Left hindlimb (tissue), 1 donor: ENCODE results near the gene GRK5.
"Not testable (repeated sequence)": the region's sequence is repeated elsewhere in the genome, so short reads cannot be mapped to it uniquely, and the experiment has no call there.

Source experiments
- DNase-seq: peaks from one replicate; pipeline ENCODE4 v3.0.0-alpha.2; 2018

GRK5 gene

DNA sequence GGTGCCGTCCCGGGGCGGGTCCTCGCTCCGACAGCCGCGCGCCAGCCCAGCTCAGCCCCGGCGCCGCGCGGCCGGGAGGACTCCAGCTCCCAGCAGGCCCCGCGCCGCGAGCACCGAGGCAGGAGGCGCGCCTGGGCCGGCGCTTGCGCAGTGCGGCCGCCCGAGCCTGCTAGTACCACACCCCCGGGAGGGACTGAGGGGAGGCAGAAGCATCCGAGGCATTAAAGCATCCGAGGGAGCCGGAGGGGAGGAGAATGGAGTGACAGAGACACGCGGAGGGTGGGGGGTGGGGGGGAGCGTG lies at the start of gene GRK5:
Gene GRK5, plus strand, starts transcription at position 206 of the 301 bp plus-strand sequence. CDS start 347 bp downstream, outside the sequence.
- peak; percentile 98 for DNase-seq

DNA sequence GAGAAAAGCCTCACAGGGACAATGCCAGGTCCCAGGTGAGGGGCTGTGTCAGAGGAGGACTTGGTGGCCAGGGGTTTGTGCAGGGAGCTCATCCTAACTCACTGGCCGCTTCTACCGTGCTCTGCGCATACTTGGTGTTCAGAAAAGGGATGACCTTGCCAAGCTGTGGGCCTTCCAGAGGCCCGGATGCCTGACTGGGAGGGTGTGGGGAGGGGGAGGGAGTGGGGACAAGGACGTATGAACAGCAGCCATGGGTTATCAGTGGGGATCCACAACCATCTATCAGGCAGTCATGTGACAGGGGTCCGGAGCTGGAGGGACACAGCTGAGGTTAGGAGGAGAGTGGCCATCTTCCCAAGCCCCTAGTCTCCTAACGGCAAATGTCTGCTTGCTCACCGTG lies 48.0 kb upstream of the GRK5 start:
- DNase-seq = no peak

DNA sequence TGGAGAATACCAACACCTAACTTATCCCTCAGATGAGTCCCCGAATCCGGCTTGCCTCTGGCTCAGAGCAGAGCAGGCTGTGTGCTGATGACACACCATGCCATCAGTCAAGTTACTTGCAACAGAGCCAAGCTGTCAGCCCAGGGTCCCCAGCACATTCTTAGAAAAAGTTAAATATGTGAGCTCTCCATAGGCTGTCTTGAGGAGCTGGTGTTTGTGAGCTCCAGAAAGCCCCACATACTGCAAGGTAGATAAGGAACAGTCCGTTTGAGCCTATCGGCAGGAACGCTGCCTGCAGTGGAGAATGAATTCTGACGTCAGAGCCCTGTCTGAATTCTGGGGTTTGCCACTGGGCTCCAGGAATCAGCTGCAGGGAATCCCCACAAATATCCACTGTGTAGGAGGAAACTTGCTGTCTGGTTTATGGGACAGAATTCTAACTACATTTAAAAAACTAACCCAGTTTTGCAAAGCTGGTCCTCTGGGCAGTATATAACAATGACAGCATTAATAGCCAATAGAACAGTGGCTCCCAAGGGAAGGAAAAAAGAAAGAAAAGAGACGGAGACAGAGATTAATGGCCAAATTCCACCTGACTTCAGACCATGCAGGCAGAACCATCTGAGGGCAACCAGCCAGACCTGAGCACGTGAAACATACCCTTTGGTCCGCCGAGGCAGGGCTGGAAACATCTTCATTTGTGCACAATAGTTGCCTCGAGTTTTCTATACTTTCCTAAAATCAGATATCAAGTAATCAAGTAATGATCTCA lies 45.5 kb upstream of the GRK5 start:
- no peak for DNase-seq

DNA sequence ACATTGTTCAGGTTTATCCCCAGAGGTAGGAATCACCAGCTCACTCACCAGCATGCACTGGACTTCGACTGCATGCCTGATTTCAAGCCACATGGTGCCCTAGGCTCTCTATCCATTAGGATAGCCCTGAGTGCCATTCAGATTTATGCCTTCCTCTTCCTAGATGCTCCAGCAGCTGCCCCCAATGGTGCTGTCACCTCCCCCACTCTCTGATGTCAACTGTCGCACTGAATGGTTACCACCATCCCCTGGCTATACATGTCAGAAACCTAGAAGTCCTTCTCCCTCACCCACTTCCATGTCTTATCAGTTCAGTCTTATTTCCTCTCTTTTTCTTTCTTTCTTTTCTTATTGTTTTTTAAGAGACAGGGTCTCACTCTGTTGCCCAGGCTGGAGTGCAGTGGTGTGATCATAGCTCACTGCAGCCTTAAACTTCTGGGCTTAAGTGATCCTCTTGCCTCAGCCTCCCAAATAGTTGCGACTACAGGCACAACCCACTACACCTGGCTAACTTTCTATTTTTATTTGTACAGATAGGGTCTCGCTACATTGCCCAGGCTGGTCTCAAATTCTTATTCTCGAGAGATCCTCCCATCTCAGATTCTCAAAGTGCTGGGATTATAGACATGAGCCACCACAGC lies 44.8 kb upstream of the GRK5 start:
- DNase-seq = no peak

DNA sequence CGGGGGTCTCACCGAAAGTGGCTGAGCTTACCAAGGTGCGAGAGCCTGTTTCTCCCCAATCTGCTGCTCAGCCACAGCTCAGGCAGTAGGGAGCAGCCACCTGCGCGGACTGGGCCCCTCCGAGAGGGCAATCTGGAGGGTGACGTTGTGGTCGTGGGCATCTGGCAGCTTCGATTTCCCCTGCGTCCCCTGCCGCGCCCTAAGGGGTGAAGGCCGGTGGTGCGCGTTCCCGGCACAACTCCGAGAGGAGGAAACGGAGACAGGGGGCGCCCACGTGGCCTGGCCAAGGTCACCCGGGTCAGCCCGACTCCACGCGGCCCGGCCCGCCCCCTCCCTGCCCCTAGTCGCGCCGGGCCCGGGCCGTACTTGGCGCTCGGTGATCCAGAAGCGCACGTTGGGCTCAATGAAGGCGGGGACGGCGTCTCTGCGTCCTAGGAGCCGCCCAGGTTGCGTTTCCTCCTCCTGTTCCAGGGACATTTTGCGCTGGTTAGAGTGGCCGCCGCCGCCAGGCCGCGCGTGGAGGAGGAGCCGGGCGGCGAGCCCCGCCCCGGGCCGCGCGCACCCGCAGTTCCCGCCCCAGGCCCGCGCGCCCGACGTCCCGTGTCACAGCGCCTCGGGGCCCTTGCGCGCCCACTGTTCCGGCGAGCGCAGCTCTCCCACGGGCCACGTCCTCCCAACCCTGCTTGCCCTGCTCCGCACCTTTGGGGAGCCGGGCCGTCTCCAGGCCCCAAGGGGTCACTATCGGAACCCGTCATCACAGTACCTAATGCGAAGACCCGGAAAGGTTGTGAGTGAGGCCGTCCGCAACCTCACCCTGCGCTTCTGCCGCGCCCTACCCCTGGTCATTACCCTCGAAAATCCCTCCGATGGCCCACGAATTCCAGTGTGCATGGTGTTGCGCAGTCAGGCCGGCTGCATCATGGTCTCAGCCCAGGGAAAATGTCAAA lies 41.9 kb upstream of the GRK5 start, which contains the start of gene SFXN4:
Gene SFXN4, minus strand, starts transcription at position 544 of the 947 bp plus-strand sequence. Its CDS starts 67 bp downstream, at position 477.
- DNase-seq = peak; percentile 83

DNA sequence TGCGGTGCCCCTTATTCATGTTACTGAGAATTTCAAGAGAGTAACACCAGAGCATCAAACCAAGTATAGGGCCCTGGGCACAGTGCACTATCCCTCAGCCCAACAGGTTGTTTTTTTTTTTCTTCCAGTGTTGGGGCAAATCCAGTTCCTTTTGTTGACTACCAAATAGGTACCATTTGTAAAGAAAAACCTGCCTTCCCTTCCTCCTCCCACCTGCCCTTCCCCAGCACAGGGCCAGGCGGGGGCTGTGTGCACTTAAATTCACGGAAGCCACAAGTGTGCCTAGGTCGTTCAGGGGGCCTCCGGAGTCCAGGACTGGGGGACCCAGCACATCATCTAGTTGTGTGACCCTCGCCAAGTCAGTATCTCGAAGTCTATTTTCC lies 41.3 kb upstream of the GRK5 start:
- no peak for DNase-seq

DNA sequence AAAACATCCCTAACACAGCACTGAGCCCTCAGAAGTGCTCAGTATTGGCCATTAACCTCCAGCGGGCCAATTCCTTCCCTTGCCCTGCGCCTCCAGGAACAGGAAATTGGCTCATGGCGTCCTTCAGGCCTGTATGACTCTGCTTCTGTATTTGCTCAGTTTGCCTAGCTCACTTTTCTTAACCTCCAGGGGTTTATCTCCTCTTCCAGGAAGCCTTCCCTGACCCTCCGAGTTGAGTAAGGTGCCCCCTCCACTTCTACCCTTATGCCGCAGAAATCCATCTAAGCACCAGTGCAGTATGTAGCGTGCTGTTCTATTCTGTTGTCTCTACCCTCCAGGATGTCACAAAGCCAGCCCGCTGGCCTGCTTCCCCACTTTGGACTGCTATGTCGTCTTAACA lies 40.8 kb upstream of the GRK5 start:
- no peak for DNase-seq

DNA sequence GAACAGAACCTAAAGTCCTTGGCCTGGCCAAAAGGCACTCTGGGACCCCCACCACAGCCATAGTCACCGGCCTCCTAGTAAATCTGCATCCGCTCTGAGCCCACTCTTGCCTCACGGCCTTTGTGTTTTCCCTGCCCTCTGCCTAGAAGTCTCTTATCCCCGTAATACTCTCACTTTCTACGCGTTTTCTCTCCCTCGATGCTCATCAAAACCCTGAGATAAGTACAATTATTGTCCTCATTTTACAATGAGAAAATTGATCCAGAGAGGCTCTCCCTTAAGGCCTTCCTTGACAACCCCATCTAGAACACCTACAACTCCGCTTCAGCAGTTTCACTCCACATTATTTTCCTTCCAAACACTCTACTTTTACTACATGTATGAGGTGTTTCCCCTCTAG lies 40.3 kb upstream of the GRK5 start:
- no peak for DNase-seq

DNA sequence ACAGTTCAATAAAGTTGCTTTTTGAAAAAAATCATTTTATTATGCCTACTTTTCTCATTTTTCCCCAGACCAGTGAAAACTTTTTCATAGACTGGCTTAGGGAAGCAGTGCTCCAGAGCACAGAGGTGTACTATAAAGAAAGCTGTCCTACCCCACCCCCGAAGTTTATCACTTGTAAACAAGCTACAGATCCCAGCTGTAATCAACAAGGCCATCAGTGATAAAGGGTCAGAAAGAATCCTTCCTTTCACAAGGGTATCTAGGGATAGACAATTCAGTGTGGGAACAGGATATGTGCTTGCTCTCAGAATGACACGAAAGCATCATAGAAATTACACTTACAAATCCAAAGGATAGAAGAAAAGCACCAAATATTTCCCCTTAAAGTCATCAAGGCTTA lies 33.3 kb upstream of the GRK5 start:
- DNase-seq = no peak

DNA sequence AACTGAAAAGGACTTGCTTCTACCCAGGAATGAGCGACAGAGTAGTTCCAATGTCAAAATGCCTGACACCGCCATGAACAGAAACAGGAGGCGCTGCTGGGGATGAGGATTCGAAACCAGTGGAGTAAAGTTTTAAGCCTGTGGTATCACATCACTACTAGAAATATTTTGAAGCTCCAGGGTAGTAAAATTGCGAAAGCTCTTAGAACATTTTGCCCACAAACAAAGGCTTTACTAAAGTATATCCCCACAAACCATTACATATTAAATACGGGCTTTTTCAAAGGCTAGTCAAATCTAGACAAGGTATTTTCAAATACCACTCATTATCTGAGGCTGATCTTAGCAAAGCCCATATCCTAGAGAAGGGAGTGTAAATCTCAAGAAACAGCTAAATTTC lies 31.2 kb upstream of the GRK5 start:
- DNase-seq = no peak

DNA sequence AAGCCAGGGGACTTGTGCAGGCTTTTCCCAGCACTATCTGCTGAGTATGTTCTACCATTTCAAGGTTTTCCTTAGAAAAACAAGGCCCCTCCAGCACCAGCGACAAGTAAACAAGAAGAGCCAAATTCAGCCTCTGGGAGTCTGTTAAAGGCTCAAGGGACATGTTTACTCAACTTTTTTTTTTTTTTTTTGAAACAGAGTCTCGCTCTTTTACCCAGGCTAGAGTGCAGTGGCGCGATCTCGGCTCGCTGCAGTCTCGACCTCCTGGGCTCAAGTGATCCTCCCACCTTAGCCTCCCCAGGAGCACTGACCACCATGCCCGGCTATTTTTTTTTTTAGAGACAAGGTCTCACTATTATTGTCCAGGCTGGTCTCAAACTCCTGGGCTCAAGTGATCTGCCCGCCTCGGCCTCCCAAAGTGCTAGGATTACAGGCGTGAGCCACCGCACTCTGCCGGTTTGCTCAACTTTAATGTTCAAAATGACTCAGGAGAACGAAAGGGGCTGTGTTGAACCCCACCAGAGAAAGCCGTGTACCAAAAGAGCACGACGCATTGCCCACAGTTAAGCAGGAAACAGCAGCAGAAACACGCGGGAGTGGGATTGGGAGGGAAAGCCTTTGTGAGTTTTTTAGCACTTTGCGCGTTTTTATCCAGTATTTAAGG lies 29.5 kb upstream of the GRK5 start:
- no peak for DNase-seq

DNA sequence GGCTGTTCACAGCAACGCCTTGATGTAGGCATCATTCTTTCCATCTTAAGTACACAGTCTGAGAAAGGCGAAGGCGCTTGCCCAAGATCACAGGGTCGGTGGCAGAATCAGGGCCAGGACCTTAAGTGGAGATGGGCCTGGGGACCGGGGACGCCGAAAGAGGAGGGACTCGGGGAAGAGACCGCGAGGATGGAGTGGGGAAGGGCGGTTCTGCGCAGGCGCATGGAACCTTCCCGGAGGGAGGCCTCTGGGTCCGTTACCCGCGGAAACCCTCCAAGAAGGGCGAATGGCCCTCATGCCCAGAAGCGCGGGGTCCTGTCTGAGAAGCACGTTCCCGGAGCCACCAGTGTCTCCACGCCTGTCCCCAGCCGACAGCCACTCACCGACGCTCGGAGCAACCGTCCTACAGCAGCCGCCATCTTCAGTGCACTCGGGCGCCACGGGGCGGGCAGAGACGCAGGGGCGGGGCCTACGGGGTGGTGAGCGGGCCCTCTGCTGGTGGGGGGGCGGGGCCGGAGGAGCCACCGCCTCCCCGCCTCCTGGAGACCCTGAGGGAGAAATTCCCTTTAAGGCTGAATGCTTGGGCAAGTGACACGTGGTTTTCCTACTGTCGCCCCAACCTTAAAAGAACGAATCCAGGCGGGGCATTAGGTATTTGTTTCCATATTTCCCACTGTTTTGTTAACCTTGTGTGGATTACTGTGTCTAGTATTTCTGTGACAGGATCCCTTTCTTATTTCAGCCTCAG lies 28.8 kb upstream of the GRK5 start, which contains the start of gene PRDX3:
Gene PRDX3, minus strand, starts transcription at position 441 of the 748 bp plus-strand sequence. Its CDS starts 22 bp downstream, at position 419.
- DNase-seq = peak; percentile 95

DNA sequence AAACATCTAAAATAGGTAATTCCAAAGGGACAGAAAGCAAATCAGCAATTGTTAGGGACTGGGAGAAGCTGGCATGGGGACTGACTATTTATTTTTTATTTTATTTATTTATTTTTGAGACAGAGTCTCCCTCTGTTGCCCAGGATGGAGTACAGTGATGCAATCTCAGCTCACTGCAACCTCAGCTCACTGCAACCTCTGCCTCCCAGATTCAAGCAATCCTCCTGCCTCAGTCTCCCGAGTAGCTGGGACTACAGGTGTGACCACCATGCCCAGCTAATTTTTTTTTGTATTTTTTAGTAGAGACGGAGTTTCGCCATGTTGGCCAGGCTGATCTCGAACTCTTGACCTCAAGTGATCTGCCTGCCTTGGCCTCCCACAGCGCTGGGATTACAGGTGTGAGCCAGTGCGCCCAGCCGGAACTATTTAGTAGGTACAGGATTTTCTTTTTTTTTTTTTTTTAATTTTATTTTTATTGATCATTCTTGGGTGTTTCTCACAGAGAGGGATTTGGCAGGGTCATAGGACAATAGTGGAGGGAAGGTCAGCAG lies 26.4 kb upstream of the GRK5 start:
- not testable (repeated sequence) for DNase-seq

DNA sequence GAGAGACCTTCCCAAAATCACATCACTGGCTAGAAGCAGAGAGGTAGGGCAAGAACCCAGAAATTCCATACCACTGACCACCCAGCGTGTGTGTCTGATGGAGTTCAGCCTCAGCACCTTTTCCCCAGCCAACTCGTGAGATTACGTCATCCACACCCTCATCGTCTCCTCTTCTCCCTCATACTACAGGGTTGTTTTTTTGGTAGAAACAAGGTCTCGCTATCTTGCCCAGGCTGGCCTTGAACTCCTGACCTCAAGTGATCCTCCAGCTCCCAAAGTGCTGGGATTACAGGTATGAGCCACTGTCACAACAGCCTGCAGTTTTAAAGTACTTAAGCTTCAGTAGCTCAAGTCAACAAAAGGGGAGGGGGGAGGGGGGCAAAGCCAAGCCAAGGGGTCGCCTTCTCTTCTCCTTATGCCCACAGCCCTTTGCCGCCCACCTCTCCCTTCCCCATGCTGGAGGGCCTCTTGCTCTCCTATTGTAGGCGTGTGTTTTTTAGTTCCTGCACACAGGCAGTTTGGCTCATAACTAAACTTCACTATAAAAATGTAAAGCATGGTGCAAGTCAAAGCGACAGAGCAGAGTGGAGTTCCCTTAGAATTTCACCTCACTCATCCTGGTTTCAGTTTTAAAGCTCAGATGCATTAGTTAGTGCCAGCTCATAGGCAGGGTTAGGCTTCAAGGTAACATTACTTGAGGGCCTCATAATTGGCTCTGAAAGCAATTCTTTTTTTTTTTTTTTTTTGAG lies 23.5 kb upstream of the GRK5 start:
- no peak for DNase-seq

DNA sequence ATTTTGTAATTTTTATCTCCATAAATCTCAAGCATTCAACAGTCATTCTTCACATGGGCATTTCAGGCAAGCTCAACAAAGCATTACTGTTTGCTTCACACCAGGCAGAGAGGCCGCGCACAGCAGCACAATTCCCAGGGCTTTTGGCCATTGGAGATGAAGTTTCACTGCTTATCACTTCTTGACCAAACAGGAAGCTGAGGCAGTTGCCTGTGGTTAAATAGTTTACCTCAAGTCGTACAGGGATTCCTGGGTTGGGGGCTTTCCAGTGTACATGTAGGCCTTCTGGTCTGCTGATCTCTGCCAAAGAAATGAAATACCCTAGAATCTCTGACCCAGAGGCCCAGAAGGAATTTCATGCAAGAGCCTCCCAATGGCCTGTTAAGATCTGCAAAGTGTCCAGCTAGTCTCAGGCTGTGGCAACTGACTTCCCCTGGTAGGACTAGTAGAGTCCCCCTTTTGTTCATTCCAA lies 17.5 kb upstream of the GRK5 start:
- no peak for DNase-seq

DNA sequence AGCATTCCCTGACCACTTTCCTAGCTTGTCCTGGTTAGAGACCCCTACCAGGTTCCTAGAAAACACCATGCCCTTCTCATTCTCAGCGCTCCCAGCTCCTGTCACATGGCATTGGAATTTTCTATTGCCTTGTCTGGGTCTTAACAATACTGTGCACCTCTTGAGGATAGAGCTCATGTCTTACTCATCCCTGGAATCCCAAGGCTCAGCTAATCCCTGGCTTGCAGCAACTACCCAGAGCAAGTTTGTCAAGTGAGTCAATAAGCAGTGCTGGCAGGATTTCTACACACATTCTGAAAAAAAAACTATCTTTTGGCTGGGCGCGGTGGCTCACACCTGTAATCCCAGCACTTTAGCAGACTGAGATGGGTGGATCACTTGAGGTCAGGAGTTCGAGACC lies 17.0 kb upstream of the GRK5 start:
- DNase-seq = no peak

DNA sequence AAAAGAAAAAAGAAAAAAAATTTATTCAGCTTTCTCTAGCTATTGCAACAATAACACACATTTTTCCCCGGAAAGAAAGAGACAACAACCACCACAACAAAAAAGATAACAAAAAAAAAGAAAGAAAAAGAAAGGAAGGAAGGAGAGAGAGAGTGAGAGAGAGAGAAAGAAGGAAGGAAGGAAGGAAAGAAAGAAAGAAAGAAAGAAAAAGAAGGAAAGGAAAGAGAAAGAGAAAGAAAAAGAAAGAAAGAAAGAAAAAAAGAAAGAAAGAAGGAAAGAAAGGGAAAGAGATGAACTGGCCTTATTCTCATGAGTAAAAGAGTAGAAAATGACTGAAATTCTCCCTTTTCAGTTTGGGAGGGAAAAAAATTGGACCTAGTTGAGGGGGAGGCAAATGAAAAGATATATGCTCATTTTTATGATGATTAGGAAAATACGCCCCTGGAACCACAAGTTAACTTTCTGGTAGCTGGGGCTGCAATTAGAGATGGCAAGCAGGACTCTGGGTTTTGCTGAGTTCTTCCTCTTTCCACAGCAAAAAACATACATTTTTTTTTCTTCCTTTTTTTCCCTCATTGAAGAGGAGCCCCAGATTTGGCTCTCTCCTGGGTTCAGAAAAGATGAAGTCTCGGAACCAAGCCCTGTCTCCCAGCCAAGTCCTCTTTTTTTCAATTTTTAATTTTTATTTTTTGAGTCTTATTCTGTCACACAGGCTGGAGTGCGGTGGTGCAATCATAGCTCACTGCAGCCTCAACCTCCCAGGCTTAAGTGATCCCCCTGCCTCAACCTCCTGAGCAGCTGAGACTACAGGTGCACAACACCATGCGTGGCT lies 16.2 kb upstream of the GRK5 start:
- DNase-seq = no peak

DNA sequence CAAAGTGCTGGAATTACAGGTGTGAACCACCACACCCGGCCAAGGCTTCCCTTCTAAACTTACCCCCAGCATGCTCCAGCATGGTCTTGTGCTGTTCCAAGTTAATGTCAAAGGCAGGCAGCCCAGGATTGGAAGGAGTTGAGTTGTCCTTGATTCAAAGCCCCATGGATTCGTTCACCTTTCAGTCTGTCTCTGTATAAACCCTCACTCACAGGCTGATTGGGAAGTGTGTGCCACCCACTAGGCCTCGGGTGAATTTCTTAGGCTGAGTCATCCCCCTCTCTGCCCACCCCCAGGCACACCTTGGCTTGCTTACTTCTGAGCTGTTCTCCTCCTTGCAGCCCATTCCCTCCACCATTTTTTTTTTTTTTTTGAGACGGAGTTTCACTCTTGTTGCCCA lies 15.5 kb upstream of the GRK5 start:
- DNase-seq = no peak

DNA sequence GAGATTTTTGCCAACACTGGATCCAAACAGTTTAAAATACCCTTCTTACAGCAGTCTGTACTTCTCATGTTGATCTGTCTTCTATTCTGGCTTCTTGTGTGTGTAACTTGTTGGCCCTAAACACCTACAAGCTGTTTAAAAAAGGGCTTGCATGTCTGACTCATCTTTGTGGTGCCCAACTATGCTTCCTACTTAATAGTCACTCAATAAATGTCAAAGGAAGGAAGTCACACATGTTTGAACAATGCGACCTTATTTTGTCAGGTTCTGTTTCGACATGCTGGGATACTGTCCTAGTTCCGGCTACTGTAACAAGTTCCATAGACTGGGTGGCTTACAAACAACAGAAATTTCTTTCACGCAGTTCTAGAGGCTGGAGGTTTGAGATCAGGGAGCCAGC lies 9.4 kb upstream of the GRK5 start:
- peak; percentile 4 for DNase-seq

DNA sequence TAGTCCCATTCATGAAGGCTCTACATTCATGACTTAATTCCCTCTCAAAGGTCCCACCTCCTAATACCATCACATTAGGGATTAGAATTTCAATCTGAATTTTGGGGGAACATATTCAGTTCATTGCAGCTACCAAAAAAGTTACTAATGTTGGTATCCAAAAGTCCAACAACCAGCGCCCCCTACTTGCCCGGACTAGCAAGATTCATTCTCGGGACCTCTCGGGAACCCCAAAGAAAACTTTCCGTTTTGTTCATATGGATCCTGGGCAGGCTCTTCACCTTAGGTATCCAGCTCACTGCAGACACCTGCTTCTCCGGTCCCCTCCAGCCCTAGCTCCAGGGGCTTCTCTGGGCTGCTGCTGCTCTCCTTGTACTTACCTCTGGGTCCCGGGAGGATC lies 8.9 kb upstream of the GRK5 start:
- peak; percentile 11 for DNase-seq
